HG03095 (cell line): ENCODE measurements around the gene EHD4.

Experiments
- ATAC-seq: cut with Tn5 transposase; IDR thresholded peaks from one replicate; pipeline ENCODE4 v1.9.1; 2021; ENCODE audit warnings: moderate library complexity; ENCODE audit not compliant: unreplicated experiment

The EHD4 gene

DNA sequence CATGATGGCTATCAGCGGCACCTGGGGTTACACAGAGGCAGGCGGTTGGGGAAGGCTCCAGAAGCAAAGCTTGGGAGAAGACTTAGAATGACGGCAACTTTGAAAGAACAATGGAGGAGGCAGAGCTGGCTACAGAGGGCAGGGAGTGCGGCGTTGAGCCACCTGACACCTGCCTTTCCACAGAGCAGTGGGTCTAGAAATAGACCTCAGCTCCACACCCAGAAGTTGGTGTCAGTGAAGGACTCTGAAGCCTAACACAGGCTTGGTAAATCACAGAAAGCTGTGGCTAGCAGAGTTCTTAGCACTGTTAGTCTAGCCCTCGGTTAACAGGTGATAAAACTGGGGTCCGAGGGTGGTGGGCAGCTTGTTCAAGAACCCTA, 23.1 kb upstream of the EHD4 start:
- ATAC-seq: no peak

DNA sequence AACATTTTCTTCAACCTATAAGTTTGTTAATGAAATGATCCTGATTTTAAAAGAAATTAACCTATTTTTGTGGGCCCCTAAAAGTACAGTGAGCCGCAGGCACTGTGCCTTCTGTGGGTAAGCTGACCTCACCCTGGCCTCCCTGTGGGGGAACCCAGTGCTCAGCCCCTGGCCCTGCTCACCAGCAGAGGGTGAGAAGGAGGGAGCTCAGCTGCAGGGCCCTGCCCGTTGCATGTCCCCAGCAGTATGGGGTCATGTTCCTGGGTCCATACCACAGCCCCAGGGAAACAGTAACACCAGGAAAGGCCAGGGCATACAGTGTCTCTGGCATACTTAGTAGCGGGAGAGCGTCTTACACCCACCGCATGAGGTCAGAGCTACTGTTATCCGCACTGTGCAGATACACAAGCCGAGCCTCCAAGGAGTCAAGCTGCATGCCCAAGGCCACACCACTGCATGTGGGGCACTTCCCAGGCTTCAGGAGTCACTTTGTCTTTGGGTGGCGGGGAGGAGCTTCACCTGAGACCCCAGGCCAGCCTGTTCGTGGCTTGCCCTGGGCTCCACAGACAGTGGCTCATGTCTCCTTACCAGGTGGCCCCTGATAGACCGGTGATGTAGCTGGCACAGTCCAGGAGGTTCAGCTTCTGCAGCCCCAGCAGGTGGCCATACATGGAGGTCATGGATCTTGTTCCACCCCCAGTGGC, 22.6 kb upstream of the EHD4 start:
- no peak for ATAC-seq

DNA sequence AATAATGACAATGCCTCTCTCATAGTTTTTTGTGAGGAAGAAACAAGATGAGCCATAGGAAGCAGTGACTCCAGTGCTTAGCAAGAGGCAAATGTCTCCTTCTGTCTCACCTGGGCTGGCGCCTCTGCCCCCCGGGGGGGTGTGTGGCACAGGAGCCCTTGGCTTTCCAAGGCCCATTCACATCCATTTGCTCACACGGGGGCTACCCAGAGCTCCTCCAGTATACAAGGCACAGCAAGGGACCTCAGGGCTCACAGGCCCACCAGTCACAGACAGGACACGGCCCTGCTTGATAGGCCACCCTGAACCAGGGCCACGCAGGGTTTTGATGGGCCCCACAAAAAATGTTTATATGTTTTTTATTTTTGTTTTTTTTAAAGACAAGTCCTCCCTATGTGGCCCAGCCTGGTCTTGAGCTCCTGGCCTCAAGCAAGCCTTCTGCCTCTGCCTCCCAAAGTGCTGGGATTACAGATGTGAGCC, 21.9 kb upstream of the EHD4 start:
- no peak for ATAC-seq

DNA sequence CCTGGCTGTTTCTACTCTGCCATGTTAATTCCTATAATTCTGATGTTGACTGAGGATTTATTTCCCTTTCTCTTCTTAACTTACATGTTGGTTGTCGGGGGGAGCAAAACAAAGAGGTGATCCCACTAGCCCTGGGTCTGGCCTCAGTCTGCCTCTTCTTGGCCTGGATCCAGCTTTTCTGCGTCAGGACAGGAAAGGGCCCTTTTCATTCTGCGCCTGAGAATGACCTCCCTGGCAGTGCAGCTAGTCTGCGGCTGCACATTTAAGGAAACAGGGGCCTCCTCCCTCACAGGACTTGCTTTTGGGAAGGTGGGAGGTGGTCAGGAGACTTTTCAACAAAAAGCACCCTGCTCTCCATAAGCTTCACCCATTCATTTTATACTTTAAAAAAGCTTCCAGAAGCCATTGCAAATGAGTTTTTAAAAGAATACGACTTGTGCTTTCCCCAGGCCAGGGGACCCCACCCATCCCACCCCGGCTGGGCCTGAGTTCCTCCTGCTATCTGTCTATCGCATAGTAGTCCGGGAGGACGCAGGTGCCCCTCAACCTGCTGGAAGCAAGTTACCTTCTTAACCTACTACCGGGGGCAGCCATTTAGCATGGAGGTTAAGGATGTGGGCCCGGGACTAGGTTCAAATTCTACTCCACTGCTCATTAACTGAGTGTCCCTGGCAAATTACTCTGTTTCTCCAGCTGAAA, 21.3 kb upstream of the EHD4 start:
- no peak for ATAC-seq

DNA sequence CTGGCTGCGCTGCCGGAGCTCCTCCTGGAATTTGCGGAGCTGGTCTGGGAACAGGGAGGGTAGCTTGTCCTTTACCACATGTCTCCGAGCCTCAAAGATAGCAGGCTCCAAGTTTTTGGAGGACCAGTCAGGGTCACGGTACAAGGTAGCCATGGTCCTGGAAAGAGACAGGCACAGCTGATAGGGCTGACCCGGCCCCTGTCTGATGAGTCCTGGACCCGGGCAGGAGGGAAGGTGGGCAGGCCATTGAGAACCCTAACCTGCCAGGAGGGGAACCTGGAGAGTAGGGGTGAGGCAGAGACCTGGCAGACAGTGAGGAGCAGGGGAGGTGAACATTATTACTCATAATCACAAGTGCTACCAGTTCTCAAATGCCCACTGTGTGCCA, 20.4 kb upstream of the EHD4 start:
- ATAC-seq: no peak

DNA sequence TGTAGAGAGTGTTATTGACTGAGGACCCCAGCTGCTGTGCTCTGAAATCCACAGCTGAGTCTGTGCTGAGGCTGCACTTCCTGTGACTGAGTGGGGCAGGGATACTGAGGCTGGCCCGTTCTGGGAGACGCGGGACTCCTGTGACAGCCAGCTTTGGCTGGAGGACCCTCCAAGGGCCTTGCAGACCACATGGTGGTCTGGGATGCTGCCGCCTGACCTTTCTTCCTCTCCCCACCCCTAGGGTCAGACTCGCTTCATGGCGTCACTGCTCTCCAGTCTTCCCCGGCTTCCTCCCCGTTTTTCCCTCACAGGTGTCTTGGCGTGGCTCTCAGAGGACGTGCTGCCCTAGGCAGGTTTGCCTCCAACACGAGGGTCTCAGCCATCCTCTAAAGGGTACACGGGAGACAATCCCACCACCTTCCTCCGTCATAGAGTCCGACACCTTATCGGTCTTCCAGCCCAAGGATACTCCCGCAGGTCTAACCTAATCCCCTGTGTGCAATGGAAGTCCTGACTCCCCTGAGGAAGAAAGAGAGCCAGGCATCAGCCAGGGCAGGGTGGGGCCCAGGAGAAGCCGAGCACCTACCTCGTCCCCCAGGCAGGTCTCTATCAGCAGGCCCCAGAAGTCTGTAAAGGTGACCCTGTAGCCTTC, 19.9 kb upstream of the EHD4 start:
- no peak for ATAC-seq

DNA sequence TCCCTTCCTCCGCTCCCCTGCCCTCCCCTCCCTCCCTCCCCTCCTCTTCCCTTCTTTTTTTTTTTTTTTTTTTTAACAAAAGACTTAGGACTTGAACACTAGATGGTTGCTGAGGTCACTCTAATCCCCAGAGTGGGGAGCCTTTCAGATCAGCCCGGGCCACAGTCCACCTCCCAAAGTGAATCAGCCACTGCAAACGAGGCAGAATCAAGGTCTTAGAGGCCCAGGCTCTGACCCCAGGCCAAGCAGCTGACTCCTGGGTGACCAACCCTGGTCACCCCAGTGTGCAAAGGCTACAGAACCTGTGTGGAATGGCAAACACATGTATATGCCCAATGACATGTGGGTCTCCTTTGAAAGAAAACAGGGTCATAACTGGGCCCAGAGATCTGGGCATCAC, 18.3 kb upstream of the EHD4 start:
- ATAC-seq: no peak

DNA sequence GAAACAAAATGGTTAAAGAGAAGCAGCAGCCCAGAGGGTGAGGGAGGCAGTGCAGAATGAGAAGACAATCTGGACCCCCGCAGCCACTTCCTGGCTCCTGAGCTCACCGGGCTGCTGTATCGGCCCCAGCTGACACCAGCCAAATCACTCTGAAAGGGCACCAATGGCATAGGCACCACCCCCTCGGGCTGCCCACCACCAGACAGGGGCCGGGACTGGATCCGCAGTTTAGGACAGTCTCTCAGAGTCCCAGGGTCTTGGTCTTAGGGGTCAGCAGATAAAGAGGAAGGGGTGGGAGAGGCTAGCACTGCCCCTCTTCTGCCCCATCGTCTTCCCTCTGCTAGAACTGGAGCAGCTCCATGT, 17.9 kb upstream of the EHD4 start:
- ATAC-seq: no peak

DNA sequence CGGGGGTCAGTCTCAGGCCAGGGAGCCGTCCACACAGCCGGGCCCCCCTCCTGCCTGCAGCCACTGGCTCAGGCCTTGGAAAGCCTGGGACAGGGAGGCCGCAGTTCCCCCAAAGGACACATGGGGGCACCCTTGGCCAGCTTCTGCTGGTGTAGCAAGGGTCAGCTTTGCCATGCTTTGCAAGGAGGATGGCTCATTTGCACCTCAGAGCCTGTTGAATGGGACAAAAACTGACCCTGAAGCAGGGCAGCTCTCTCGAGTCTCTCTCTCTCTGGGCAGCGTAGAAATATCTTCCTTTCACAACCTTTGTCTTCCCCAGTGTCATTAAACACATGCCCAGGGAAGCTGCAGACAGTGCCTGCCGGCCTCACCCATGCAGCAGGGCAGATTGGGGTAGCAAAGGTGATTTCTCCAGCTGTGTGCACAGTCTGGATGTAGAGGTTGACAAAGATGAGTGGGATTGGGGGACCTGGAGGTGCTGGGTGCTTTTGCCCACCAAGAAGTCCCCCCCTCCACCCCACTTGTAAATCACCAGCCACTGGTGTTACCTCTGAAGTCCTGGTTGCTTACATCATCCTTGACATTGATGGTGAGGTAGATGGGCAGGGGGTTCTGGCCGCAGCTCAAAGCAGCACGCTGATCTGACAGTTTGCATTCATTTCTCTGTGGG, 17.4 kb upstream of the EHD4 start:
- no peak for ATAC-seq

DNA sequence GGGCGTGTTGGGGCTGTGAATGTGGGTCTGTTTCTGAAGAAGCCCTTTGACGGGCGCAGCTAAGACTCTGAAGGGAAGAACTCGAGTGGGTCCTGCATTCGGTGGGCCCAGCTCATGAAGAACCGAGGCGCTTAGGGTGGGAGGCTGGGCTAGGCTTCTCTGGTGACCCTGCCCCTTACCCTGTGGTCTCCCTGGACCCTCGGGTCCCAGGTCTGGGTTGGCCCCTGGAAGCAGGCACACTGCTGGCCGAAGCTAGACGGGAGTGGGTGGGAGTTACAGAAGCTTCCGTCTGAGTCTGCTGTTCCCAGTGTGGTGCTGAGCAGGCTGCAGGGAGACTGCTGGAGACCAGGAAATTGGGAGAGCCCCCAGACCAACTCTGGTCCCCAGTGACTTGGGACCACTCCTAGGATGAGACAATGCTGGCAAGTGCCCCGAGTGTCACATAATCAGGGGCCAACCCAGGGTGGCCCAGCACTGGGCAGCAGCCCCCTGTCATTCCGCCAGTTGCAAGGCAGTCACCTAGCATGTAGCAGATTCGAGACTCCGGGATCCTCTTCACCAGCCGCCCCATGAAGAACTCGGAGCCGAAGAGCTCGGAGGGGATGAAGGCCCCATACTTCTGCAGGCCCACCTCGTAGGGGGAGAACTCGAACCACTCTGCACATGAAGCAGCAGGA, 16.7 kb upstream of the EHD4 start:
- no peak for ATAC-seq

DNA sequence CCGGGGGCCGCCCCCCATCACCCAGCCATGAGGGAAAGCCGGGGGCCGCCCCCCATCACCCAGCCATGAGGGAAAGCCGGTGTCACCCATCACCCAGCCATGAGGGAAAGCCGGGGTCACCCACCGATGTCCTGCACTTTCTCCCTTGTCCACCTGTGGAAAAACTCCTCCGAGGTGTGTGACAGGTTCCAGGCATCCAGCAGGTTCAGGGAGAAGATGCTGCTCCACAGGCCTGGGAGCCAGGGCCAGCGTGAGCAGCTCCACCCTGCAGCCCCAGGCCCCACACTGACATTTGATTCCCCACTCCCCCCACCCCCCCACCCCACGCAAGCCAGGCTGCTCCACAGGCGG, 15.5 kb upstream of the EHD4 start:
- ATAC-seq: no peak

DNA sequence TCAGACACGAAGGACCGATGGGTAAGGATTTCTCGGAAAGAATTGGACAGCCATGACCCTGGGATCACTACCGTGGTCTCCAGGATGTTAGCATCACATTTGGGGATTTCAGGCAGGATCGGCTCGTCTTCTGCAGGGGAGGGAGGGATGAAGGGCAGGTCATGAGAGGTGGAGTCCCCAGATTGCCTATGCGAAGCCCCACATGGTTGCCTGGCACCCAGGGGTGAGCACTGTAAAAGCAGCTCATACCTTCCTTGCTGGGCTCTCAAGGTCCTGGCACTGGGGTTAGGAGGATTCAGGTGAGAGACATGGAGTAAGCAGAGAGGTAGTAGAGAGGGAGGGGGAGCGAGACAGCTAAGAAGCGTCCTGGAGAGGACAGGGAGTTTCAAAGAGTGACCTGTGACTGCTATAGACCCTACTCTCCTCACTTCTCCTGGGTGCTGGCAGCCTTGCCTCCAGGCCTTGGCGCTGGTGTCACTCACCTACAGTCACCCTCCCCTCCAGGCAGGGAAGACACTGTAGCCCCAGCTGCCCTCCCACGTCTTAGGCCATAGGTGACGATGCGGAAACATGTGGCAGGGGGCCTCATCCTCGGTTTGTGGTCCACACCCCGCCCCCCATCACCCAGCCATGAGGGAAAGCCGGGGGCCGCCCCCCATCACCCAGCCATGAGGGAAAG, 15.0 kb upstream of the EHD4 start:
- ATAC-seq: no peak

DNA sequence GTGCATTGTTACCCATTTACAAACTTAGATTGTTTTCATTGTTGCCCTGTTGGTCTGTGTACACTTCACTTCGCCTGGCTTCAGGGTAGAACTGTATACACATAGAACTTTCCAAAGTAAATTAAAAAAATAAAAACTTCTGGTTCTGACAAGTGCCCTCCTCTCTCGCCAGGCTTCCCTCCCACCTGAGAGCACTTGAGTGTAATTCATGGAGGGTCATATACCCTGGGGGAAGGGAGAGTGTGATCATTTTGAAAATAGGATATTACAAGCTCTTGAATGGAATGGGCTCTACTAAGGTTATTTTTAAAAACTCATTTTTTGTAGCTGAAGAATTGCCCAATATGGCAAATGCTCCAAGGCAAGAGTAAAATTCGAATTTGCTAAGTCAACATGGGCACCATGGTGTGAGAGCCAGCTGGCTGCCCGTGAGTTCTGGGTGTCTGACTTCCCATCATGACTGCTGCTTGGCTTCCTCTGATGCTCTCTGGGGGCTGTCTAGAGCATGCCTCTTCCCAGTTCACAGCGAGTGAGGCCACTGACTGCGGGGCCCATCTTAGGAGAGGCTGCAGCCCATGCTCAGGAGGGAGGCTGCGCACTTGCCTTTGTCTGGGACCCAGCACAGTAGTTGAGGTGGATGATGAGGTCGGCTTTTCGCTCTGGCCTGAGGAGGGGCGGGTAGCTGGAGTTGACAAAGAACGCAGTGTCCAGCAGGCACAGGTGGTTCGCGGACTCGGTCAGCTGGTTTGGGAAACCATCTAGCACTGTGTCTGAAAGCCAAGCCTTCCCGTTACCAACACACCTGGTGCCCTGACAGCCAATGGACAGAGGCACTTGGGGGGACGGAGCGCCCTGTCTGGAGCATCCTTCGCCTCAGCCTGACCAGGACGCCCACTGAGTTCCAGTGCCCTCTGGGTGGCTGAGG, 13.1 kb upstream of the EHD4 start:
- ATAC-seq: no peak

DNA sequence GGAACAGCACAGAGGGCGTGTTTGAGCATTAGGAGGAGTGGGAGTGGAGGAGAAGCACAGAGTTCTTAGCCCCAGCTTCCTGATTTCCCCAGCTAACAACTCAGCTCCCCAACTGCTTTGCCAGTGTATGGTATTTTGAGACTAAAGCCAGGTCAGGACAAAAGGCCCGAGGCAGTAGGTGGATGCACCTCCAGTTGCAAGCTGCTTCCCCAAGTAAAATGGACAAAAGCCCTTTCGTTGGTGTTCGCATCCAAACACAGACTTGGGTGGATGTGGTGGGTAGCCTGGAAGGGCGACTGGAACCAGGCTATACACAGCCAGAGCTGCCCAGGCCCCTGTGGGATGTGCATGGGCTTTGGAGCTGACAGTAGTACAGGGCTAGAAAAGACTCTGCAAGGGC, 12.3 kb upstream of the EHD4 start:
- ATAC-seq: no peak

DNA sequence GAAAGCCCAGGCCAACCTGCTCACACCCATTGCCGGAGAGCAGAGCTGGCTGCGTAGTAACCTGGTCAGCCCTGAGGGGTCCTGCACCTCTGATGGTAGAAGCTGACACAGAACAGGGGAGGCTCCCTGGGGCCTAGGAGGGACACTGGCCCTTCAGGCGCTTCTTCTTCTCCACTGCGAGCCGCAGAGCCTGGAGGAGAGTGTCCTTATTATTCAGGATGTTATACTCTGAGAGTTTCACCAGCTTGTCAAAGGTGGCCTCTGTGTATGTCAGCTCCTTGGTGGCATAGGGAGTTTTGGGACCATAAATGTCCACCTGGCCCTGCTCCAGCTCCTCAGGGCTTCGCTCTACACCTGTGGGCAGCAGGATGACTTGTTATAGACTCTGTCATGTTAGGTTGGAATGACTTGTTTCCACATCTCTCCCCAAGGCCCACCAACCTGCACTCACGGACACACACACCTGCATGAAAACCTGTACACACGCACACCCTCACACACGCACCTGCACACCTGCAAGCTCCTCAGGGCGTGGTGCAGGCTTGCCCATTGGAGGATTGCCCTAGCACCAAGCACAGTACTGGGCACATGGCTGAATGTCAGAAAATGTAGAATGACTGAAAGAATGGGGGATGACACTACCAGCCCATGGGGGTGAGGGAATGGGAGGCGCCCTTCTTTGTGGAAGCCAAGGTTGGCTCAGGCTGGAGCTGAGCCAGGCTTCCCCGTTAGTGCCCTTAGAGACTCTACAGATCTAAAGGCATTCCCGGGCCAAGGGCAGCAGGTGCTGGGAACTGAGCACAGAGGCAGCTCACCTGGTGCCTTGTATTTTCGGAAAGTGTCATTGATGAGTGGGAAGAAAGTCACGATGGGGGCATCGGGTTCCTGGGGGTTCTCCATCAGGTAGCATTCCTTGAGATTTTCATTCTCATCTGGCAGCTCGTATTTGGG, 11.5 kb upstream of the EHD4 start:
- ATAC-seq: no peak

DNA sequence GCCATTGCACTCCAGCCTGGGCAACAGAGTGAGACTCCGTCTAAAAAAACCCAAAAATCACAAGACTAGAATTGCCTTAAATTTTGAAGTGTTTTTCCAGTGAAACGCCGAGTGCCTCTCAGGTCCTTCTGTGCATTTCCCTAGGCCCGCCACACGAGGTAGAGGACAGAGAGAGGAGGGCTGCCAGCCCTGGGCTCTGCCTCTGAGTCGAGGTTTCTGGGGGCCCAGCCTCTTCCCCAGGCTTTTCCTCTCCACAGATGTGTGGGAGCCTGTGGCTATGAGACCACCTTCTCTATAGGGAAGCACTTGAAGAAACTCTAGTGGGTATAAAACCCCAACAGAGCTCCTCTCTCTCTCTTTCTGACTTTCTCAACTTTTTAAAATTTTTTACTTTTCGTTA, 10.9 kb upstream of the EHD4 start:
- no peak for ATAC-seq

DNA sequence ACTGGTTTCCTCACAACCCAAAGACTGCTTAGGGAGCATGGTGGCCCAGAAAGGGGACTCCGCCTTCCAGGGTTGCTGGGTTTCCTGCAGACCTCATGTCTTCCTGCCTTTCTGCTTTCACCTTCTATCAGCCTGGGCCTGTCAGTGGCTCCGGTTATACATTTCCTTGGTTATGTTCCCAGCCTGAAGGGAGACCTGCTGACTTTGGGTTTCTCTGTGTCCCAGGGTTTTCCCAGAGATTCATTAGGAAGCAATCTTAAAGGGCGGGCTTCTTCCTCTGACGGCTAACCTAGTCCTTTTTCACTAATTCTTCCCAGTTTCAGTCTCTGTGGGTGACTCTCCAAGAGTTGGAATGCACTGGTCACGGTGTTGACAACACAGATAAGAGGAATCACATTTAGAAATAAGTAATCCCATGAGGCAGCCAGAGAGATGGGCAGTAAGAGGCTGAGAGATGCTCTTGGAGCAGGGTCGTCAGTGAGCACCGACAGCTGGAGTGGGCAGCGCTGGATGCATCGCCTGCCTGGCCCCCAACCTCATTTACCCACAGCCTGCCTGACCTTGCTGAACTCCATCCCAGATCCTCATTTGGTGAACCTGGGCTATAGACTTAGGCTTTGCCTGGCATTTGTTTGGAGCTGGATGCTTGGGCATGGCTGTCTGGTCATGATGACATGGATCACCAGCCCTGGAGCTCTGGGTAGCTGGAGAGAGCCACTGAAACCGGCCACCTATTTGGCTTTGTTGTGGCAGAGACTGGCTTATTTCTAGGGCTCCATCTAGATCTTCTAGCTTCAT, 10.0 kb upstream of the EHD4 start:
- no peak for ATAC-seq
